ENCODE results near the gene ARHGAP40.

GRCh38 chr20:38630727-38631126 lies 29.1 kb downstream of the ARHGAP40 start:
- TF ChIP-seq CTCF (IDR thresholded peaks at IDR 0.05; ENCODE audit: low read depth, low read length), result no peak
- no peak for TF ChIP-seq POLR2A (IDR thresholded peaks at IDR 0.05; ENCODE audit: extremely low read depth, insufficient read length)

Measured in NB4 (cell line).